Body of pancreas (tissue), 4 donors: Measurements from ENCODE around the gene SRBD1.

Source experiments
- CTCF ChIP-seq, 7 experiments: fragments of 450-650 bp in 4 of 7; fragments of 200-600 bp in 3 of 7; sonication (generic) in 3 of 7; IDR thresholded peaks; one replicate each; pipeline ENCODE4 v1.5.1; 2016 to 2019; ENCODE audit warnings: antibody characterized with exemption in 7 of 7
- POLR2A ChIP-seq, 3 donors: fragments of 450-650 bp; IDR thresholded peaks; one replicate each; pipeline ENCODE4 v1.6.1; 2016; ENCODE audit warnings: antibody characterized with exemption in 3 of 3, mild to moderate bottlenecking in 2 of 3

DNA sequence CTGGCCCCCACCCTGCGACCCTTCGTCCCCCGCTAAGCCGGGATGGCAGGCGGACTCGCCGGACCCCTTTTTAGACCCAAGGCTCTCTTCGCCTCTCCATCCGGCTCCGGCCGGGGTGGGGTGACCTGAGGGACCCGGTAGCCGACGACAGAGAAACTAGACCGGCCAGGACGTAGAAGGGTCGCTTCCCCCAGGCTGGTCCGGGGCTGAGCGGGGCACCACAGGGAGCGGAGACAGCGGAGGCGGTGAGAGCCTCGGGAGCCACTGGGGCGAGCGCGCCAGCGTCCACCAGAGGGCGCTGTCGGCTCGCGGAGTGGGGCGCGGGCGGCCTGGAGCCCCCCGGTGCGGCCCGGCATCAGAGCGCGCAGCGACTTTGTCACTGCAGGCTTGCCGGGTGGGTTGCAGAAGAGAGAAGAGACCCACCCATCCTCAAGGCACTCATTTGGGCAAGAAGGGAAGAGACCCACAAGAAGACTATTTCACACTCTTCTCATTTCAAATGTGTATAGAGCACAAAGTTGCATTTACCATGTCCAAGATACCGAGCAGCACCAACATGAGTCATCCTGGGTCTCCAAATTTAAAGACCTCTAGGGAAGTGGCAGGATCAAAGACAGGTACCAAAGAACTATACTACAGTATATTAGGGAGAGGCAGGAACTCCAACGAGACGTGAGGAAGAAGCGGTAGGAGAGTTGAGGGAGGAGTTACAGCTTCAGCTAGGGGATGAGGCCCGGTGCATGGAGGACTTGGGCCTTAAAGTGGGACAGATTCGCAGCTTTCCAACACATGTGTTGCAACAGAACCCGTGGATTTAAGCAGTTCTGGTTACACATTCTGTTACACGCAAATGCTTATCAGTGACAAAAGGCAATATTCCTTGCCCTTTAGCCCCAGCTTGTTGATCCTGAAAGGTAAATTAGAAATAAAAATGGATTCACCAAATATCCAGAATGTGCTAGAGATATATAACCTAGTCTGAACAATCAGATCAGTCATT, 32.8 kb upstream of the SRBD1 start:
- TF ChIP-seq CTCF (IDR thresholded peaks at IDR 0.05): peak; percentile 88 to 99 (median 97)
- TF ChIP-seq POLR2A (IDR thresholded peaks at IDR 0.05): no peak
